ENCODE data around the gene CCDC90B. TPM values are rescaled to one million over a fixed set of nuclear protein-coding genes. Genes with fewer than 3 reads are reported as not detected.

CCDC90B gene
- total and polyA plus RNA-seq, 2 of the 8 experiments (the other 6 are each of a cell fraction or from before 2014, with no cell fraction given), result 21.8 to 54.5 TPM

- TF ChIP-seq, protein P1, sequence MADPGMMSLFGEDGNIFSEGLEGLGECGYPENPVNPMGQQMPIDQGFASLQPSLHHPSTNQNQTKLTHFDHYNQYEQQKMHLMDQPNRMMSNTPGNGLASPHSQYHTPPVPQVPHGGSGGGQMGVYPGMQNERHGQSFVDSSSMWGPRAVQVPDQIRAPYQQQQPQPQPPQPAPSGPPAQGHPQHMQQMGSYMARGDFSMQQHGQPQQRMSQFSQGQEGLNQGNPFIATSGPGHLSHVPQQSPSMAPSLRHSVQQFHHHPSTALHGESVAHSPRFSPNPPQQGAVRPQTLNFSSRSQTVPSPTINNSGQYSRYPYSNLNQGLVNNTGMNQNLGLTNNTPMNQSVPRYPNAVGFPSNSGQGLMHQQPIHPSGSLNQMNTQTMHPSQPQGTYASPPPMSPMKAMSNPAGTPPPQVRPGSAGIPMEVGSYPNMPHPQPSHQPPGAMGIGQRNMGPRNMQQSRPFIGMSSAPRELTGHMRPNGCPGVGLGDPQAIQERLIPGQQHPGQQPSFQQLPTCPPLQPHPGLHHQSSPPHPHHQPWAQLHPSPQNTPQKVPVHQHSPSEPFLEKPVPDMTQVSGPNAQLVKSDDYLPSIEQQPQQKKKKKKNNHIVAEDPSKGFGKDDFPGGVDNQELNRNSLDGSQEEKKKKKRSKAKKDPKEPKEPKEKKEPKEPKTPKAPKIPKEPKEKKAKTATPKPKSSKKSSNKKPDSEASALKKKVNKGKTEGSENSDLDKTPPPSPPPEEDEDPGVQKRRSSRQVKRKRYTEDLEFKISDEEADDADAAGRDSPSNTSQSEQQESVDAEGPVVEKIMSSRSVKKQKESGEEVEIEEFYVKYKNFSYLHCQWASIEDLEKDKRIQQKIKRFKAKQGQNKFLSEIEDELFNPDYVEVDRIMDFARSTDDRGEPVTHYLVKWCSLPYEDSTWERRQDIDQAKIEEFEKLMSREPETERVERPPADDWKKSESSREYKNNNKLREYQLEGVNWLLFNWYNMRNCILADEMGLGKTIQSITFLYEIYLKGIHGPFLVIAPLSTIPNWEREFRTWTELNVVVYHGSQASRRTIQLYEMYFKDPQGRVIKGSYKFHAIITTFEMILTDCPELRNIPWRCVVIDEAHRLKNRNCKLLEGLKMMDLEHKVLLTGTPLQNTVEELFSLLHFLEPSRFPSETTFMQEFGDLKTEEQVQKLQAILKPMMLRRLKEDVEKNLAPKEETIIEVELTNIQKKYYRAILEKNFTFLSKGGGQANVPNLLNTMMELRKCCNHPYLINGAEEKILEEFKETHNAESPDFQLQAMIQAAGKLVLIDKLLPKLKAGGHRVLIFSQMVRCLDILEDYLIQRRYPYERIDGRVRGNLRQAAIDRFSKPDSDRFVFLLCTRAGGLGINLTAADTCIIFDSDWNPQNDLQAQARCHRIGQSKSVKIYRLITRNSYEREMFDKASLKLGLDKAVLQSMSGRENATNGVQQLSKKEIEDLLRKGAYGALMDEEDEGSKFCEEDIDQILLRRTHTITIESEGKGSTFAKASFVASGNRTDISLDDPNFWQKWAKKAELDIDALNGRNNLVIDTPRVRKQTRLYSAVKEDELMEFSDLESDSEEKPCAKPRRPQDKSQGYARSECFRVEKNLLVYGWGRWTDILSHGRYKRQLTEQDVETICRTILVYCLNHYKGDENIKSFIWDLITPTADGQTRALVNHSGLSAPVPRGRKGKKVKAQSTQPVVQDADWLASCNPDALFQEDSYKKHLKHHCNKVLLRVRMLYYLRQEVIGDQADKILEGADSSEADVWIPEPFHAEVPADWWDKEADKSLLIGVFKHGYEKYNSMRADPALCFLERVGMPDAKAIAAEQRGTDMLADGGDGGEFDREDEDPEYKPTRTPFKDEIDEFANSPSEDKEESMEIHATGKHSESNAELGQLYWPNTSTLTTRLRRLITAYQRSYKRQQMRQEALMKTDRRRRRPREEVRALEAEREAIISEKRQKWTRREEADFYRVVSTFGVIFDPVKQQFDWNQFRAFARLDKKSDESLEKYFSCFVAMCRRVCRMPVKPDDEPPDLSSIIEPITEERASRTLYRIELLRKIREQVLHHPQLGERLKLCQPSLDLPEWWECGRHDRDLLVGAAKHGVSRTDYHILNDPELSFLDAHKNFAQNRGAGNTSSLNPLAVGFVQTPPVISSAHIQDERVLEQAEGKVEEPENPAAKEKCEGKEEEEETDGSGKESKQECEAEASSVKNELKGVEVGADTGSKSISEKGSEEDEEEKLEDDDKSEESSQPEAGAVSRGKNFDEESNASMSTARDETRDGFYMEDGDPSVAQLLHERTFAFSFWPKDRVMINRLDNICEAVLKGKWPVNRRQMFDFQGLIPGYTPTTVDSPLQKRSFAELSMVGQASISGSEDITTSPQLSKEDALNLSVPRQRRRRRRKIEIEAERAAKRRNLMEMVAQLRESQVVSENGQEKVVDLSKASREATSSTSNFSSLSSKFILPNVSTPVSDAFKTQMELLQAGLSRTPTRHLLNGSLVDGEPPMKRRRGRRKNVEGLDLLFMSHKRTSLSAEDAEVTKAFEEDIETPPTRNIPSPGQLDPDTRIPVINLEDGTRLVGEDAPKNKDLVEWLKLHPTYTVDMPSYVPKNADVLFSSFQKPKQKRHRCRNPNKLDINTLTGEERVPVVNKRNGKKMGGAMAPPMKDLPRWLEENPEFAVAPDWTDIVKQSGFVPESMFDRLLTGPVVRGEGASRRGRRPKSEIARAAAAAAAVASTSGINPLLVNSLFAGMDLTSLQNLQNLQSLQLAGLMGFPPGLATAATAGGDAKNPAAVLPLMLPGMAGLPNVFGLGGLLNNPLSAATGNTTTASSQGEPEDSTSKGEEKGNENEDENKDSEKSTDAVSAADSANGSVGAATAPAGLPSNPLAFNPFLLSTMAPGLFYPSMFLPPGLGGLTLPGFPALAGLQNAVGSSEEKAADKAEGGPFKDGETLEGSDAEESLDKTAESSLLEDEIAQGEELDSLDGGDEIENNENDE (IDR thresholded peaks at IDR 0.05; ENCODE audit: insufficient replicate concordance, low read length), result no peak
- TF ChIP-seq MAFK (IDR thresholded peaks at IDR 0.05; ENCODE audit: low read depth, low read length) (no peak), EGR1 (IDR thresholded peaks at IDR 0.05; ENCODE audit: borderline replicate concordance, low read depth, low read length) (no peak), BRCA1 (IDR thresholded peaks at IDR 0.05; ENCODE audit: low read depth, low read length) (no peak), CREB1 (IDR thresholded peaks at IDR 0.05) (no peak), TAF1 (IDR thresholded peaks at IDR 0.05; ENCODE audit: low read depth, low read length) (no peak), ZNF274 (IDR thresholded peaks at IDR 0.05; ENCODE audit: borderline replicate concordance, extremely low read depth, low read length) (no peak), RNF2 (IDR thresholded peaks at IDR 0.05; ENCODE audit: borderline replicate concordance, low read depth, low read length, missing control alignments, poor library complexity, severe bottlenecking) (no peak), SIN3A (conservative IDR thresholded peaks at IDR 0.05 in 1 of 2, IDR thresholded peaks at IDR 0.05 in 1 of 2; ENCODE audit: low read depth in 1 of 2, low read length in 2 of 2) (no peak), E2F6 (IDR thresholded peaks at IDR 0.05) (no peak), KDM1A (IDR thresholded peaks at IDR 0.05; ENCODE audit: borderline replicate concordance, low read length) (no peak)
These were observed 33.2 kb downstream of the CCDC90B start (continued) for GRCh38 chr11:83252941-83253340.

Data from H1 (cell line).